ENCODE measurements around the gene PRKX. TPM values are rescaled to one million over a fixed set of nuclear protein-coding genes. Genes with fewer than 3 reads are reported as not detected.
"Not testable (repeated sequence)": the region's sequence is repeated elsewhere in the genome, so short reads cannot be mapped to it uniquely, and the experiment has no call there.

The PRKX gene
- total RNA-seq = 10 to 100 TPM; 69.5 to 73.9 TPM
- 84.9 to 232 reads per million in 2 donors for total RNA-seq

DNA sequence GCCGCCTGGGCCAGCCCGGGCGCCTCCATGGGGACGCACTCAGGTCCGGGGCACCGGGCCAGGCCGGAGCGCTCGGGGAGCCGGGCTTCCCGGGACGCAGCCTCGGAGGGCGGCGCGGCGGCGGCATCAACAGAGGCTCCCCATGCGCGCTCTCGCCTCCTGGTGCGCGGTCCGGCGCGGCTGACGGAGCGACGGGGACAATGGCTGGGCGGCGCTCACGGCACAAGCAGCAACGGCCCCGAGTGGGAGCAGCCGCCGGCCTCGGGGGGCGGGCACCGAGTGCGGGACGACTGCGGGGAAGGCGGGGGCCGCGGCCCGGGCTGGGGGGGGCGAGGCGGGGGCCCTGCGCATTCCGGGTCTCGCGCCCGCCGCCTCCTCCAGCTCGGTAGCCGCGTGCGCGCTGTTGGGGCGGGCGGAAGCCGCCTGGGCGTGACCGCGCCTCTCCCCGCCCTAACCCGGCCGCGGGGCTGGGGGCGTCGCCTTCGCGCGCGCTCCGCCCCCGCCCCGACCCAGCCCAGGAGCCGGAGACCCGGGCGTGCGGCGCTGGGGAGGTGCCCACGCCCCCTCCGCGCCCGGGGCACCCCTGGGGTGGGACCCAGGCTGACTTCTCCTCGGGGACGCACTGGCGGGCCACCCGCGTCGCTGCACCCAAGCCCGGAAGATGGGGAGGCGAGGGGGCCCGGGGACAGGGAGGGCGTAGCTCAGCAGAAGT is at the start of gene PRKX:
PRKX (minus strand) TSS at position 425 of the 712 bp plus-strand sequence; CDS start at position 29, 396 bp downstream.
- ATAC-seq = peak; percentile 88
- Mint-ChIP-seq H3K4me1 (peaks cover 5% of the 10 kb centered on the region), H3K27me3 (no peaks in the 10 kb centered on the region)

DNA sequence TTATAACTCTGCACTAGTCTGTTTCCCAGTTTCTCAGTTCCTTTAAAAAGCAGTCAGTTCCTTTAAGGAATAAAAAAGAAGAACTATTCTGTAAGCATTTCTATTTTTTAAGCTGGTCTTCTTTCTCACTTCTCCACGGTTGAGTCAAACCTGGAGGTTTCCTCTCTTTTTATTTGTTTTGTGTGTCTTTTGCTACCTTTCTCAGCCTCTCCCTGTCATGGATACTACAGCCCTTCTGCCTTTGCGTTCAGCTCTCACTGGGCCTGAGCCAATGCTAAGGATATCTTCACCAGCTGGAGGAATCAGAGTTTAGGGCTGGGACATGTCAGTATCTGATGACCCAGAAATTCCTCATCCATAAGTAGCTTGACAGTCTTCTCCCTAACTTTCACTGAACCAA is 49.7 kb upstream of the PRKX start:
- DNase-seq (no peak), ATAC-seq (no peak)
- H3K27ac Mint-ChIP-seq = no peak overlapping the region
- H3K4me3 Mint-ChIP-seq = no peak overlapping the region
- H3K4me1 Mint-ChIP-seq = no peaks in the 10 kb centered on the region
- H3K36me3 Mint-ChIP-seq (ENCODE audit: low read depth) = peaks cover 2% of the 10 kb centered on the region
- no peaks in the 10 kb centered on the region for H3K9me3 ChIP-seq (ENCODE audit: control insufficient read depth, low read length, poor library complexity, severe bottlenecking)
- H3K27me3 Mint-ChIP-seq = no peaks in the 10 kb centered on the region

More for the DNA sequence above, at the start of gene PRKX:
- H3K9me3 ChIP-seq (ENCODE audit: control insufficient read depth, low read length, poor library complexity, severe bottlenecking) = no peaks in the 10 kb centered on the region
- peak within 1 kb of the TSS; percentile 92 for H3K27ac Mint-ChIP-seq
- peak; percentile 56 to 71 (median 68) for DNase-seq
- peaks cover 2% of the 10 kb centered on the region for H3K36me3 Mint-ChIP-seq (ENCODE audit: low read depth)
- peak within 1 kb of the TSS; percentile 98 for H3K4me3 Mint-ChIP-seq

DNA sequence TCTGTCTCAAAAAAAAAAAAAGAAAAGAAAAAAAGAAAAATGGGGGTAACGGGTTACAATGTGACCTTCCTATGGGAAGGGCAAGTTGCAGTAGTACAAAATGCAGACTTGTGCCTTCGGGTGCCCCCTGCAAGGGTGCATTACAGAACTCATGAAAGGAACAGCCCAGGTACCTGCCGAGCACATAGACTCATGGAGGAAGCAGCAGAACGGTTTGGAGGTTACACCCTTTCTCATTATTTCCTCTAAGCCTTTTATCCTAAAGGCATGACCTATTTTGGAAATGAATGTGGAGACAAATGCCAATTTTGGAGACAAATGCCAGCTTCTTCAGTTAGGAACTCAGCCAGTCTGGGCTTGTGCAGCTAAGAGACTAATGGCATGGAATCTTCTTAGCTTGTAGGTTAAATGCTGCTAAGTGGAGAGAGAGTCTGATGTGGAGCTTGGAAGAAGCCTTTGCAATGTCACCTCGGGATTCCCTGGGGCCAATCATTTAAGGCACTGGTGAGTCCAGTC is 44.1 kb upstream of the PRKX start:
- no peak overlapping the region for H3K4me3 Mint-ChIP-seq
- ATAC-seq (no peak), DNase-seq (no peak)
- peaks cover 2% of the 10 kb centered on the region for H3K4me1 Mint-ChIP-seq
- no peak overlapping the region for H3K27ac Mint-ChIP-seq
- H3K9me3 ChIP-seq (ENCODE audit: control insufficient read depth, low read length, poor library complexity, severe bottlenecking) = no peaks in the 10 kb centered on the region
- H3K36me3 Mint-ChIP-seq (ENCODE audit: low read depth) = no peaks in the 10 kb centered on the region
- H3K27me3 Mint-ChIP-seq = no peaks in the 10 kb centered on the region

DNA sequence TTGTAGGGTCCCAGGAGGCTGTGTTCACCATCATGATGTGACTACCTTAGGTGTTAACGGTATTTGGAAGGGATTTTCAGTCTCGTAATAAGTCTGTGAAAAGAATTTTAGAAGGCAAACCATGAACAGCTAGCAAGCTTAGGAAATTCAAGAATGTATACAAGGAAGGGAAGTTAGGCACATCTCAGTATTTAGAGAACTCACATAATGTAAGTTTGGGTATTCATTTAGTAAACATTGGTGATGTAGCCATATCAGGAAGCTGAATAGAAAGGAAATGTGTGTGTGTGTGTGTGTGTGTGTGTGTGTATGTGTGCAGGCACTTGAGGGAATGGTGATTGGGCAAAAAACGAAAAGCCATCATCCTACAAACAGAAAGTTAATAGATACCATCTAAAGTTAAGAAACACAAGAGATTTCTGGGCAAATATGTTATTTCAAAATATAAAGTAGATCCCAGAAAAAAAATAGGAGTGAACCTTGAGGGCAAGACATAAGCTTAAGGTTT is 34.7 kb upstream of the PRKX start:
- no peaks in the 10 kb centered on the region for H3K36me3 Mint-ChIP-seq (ENCODE audit: low read depth)
- H3K4me1 Mint-ChIP-seq = peaks cover 17% of the 10 kb centered on the region
- ATAC-seq = no peak
- peak overlapping the region; percentile 67 for H3K27ac Mint-ChIP-seq
- no peak overlapping the region for H3K4me3 Mint-ChIP-seq
- H3K9me3 ChIP-seq (ENCODE audit: control insufficient read depth, low read length, poor library complexity, severe bottlenecking) = no peaks in the 10 kb centered on the region
- DNase-seq = no peak
- H3K27me3 Mint-ChIP-seq = no peaks in the 10 kb centered on the region

DNA sequence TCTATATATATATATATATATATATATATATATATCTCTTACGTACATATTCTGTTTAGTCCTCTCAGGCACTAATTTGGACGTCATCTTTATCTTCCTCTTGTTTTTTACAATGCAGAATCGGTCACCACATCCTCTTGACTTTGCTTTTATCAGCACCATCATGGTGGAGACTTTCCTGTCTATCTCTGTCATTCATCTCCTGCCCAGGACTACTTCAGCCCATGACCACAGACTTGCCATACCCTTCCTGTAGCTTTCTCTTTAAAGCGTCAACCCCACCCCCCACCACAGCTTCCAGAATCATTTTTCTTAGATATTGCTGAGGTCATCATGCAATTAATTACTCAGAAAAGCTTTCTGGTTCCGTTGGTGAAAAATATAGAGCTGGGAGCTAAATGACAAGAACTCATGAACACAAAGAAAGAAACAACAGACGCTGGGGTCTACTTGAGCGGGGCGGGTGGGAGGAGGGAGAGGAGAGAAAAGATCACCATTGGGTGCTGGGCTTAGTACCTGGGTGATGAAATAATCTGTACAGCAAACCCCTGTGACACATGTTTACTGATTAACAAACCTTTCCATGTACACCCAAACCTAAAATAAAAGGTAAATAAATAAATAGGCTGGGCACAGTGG is 30.5 kb upstream of the PRKX start:
- no peaks in the 10 kb centered on the region for H3K27me3 Mint-ChIP-seq
- no peaks in the 10 kb centered on the region for H3K36me3 Mint-ChIP-seq (ENCODE audit: low read depth)
- H3K27ac Mint-ChIP-seq = peak overlapping the region; percentile 94
- H3K4me3 Mint-ChIP-seq = peak overlapping the region; percentile 81
- peaks cover 21% of the 10 kb centered on the region for H3K4me1 Mint-ChIP-seq
- DNase-seq (peak; percentile 5 to 18 (median 9)), ATAC-seq (peak; percentile 96)
- no peaks in the 10 kb centered on the region for H3K9me3 ChIP-seq (ENCODE audit: control insufficient read depth, low read length, poor library complexity, severe bottlenecking)

DNA sequence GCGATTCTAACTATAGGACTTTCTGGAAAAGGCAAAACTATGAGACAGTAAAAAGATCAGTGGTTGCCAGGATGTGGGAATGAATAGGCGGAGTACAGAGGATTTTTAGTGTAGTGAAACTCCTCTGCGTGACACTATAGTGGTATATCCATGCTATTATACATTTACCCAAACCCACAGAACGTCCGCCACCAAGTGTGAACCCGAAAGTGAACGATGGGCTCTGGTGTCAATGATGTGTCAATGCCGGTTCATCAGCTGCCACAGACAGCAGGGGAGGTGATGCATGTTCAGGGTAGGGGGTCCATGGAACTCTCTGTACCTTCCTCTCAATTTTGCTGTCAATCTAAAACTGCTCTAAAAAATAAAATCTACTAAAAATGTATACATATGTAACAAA is 27.5 kb upstream of the PRKX start:
- H3K9me3 ChIP-seq (ENCODE audit: control insufficient read depth, low read length, poor library complexity, severe bottlenecking); DNase-seq; H3K4me3 Mint-ChIP-seq; H3K27me3 Mint-ChIP-seq; ATAC-seq; H3K36me3 Mint-ChIP-seq (ENCODE audit: low read depth): not testable (repeated sequence)
- Mint-ChIP-seq H3K27ac (peak overlapping the region; percentile 57), H3K4me1 (peaks cover 19% of the 10 kb centered on the region)

DNA sequence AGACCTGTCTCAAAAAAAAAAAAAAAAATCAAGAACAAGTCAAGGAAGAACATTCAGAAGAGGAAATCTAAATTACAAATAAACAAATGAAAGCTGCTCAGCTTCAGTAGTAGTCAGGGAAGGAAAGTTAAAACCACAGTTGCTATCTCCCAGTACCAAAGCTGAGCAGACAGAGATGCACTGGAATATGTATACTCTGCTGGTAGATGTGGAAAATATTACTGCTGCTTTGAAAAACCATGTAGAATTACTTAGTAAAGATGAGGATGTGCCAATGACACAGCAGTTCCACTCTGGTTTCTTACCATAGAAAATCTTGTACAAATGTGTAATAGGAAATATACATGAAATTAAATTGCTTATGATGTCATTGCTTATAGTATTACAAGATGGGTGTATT is 25.1 kb upstream of the PRKX start:
- peak overlapping the region; percentile 92 for H3K27ac Mint-ChIP-seq
- no peaks in the 10 kb centered on the region for H3K9me3 ChIP-seq (ENCODE audit: control insufficient read depth, low read length, poor library complexity, severe bottlenecking)
- no peaks in the 10 kb centered on the region for H3K27me3 Mint-ChIP-seq
- DNase-seq (no peak), ATAC-seq (no peak)
- no peaks in the 10 kb centered on the region for H3K36me3 Mint-ChIP-seq (ENCODE audit: low read depth)
- H3K4me1 Mint-ChIP-seq = peaks cover 21% of the 10 kb centered on the region
- peak overlapping the region; percentile 51 for H3K4me3 Mint-ChIP-seq

DNA sequence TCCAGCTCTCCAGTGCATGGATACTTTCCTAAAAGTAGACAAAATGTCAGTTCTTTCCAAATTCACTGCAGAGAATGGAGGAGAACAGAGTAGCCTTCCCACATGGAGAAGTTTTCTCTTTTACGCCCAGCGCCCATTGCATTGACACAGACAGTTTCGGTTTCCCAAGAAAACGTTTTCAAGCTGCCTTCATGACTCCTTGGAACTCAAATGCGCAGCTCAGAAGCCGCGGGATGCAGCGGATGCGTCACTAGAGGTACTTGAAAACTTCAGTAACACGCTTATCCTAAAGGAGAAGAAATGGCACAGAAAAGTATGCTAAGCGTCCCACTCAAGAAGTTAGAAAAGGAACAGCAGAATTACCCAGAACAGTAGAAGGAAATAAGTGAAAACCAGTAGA is 23.1 kb upstream of the PRKX start:
- H3K36me3 Mint-ChIP-seq (ENCODE audit: low read depth); ATAC-seq; H3K27me3 Mint-ChIP-seq; H3K27ac Mint-ChIP-seq; H3K9me3 ChIP-seq (ENCODE audit: control insufficient read depth, low read length, poor library complexity, severe bottlenecking); DNase-seq; H3K4me3 Mint-ChIP-seq: not testable (repeated sequence)
- peaks cover 21% of the 10 kb centered on the region for H3K4me1 Mint-ChIP-seq

DNA sequence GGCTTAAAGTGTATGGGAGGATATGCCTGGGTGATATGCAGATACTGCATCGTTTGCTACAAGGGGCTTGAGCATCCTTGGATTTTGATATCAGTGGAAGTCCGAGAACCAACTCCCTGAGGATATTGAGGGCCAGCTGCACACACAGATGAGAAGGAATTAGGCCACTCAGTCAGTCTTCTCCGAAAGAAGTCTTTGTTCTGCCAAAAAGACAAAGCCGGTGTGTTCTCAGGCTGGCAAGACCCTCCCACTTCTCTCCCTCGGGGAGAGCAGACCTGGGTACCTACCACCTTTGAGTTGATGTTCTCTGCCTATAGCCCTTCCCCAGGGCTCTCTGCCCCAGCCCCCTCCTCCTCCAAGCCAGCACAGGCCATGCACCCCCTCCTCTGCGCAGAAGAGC is 22.4 kb upstream of the PRKX start:
- H3K9me3 ChIP-seq (ENCODE audit: control insufficient read depth, low read length, poor library complexity, severe bottlenecking); DNase-seq; ATAC-seq; H3K27me3 Mint-ChIP-seq; H3K36me3 Mint-ChIP-seq (ENCODE audit: low read depth); H3K4me3 Mint-ChIP-seq: not testable (repeated sequence)
- peaks cover 21% of the 10 kb centered on the region for H3K4me1 Mint-ChIP-seq
- H3K27ac Mint-ChIP-seq = peak overlapping the region; percentile 80

DNA sequence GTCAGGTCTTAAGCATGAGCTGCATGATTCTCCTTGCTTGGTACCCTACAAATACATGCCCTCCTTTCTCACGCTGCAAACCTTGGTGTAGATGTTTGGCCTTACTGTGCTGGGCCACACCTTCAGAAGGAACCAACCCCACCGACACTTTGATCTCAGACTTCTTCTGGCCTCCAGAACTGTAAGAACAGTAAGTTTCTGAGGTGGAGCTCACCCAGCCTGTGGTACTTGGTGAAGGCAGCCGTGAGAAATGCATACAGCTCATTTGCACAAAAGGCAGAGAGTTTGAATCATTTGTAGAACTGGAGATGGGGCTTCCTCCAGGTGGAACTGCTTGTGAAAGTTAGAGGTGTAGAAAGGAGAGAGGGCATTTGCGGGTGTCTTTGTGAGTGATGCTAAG is 21.0 kb upstream of the PRKX start:
- ATAC-seq = peak; percentile 25
- not testable (repeated sequence) for H3K9me3 ChIP-seq (ENCODE audit: control insufficient read depth, low read length, poor library complexity, severe bottlenecking); H3K4me3 Mint-ChIP-seq; DNase-seq; H3K27me3 Mint-ChIP-seq; H3K36me3 Mint-ChIP-seq (ENCODE audit: low read depth)
- peaks cover 19% of the 10 kb centered on the region for H3K4me1 Mint-ChIP-seq
- peak overlapping the region; percentile 80 for H3K27ac Mint-ChIP-seq

DNA sequence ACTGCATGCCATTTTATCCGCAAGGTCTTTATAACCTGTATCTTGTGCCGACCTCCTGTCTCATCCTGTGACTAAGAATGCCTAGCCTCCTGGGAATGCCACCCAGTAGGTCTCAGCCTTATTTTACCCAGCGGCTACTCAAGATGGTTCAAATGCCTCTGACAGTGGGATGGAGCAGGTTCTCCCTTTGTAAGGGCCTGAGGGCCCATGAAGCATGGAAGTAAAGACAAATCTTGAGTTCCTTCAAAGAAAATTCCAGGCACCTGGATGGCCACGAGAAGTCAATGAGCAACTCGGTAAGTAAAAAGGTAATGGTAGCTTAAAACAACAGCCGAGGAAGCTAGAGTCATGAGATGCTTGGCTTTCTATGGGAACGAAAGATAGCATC is 19.6 kb upstream of the PRKX start:
- H3K9me3 ChIP-seq (ENCODE audit: control insufficient read depth, low read length, poor library complexity, severe bottlenecking) = no peaks in the 10 kb centered on the region
- Mint-ChIP-seq H3K27ac (no peak overlapping the region), H3K4me3 (no peak overlapping the region), H3K36me3 (ENCODE audit: low read depth) (no peaks in the 10 kb centered on the region), H3K4me1 (peaks cover 11% of the 10 kb centered on the region), H3K27me3 (no peaks in the 10 kb centered on the region)
- ATAC-seq = no peak
- DNase-seq = no peak

DNA sequence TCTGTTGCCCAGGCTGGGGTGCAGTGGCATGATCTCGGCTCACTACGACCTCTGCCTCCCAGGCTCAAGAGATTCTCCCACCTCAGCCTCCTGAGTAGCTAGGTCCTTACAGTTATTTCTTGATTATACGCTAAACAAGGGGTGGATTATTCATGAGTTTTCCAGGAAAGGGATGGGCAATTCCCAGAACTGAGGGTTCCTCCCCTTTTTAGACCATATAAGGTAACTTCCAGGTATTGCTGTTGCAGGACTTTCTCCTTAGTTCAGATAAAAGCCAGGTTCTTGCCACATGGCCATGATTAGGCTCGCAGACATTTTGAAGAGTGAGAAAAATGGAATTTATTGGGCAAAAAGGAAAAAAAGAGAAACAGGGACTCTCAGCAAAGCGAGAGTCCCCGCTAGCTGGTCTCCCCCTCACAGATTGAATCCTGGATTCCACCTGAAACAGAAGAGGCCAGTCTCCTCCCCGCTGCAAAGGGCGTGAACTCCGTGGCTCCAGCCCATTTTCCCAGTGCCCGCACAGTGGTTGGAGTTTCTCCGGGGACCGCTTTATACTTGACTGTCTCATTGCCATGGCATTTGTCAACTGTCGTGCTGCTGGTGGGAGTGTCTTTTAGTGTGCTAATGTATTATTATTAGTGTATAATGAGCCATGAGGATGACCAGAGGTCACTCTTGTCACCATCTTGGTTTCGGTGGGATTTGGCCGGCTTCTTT is 19.0 kb upstream of the PRKX start:
- not testable (repeated sequence) for ATAC-seq; H3K27ac Mint-ChIP-seq; DNase-seq; H3K4me3 Mint-ChIP-seq; H3K4me1 Mint-ChIP-seq; H3K36me3 Mint-ChIP-seq (ENCODE audit: low read depth); H3K9me3 ChIP-seq (ENCODE audit: control insufficient read depth, low read length, poor library complexity, severe bottlenecking); H3K27me3 Mint-ChIP-seq

DNA sequence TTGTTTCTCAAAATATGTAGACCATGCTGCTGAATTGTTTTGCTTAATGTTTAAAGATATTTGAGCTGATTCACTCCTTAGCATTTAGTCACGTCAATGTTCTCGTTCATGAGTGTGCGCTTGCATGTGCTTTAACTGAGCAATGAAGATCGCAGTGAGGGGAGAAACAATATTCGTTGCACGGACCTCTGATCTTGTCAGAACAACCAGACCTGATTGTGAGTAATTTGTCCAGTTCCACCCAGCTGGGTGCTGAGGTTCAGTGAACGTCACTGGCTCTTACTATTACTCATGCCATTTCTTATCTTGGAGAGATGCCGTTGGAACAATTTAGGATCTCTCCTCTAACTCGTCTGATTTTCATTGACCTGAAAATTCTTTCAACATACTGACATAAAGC is 15.0 kb upstream of the PRKX start:
- H3K36me3 Mint-ChIP-seq (ENCODE audit: low read depth) = no peaks in the 10 kb centered on the region
- H3K4me1 Mint-ChIP-seq = peaks cover 2% of the 10 kb centered on the region
- no peaks in the 10 kb centered on the region for H3K27me3 Mint-ChIP-seq
- ATAC-seq (no peak), DNase-seq (no peak)
- H3K27ac Mint-ChIP-seq = no peak overlapping the region
- H3K4me3 Mint-ChIP-seq = no peak overlapping the region
- H3K9me3 ChIP-seq (ENCODE audit: control insufficient read depth, low read length, poor library complexity, severe bottlenecking) = no peaks in the 10 kb centered on the region

Data from T-helper 17 cell (primary cell).